ENCODE results near the gene KASH5. TPM values are rescaled to one million over a fixed set of nuclear protein-coding genes. Genes with fewer than 3 reads are reported as not detected.
A peak's percentile ranks its signal among the peaks of the same experiment; 100 is the strongest.

The KASH5 gene
- polyA plus RNA-seq, 2 of the 4 experiments (the other 2 are of a cell fraction): 0.08 to 0.17 TPM

GRCh38 chr19:49361438-49362047 is 26.5 kb upstream of the KASH5 start:
- Histone ChIP-seq H3K4me3 (peak overlapping the region; percentile 88), H3K27ac (peak overlapping the region; percentile 87 to 90), H3K9me3 (no peaks in the 10 kb centered on the region), H3K4me1 (peaks cover 17% of the 10 kb centered on the region), H3K4me2 (peak overlapping the region; percentile 99)
- TF ChIP-seq MYC (IDR thresholded peaks at IDR 0.05; ENCODE audit: borderline replicate concordance, low read length) (no peak; the same call in 1 of the 2 replicates), FOSB (CRISPR knock-in tag; IDR thresholded peaks at IDR 0.05) (0 out of 2 replicates have a peak, but pooled peaks have one; percentile 6), HES2 (IDR thresholded peaks at IDR 0.05) (no peak), ZSCAN20 (CRISPR knock-in tag; IDR thresholded peaks at IDR 0.05) (no peak), ZNF302 (CRISPR knock-in tag; IDR thresholded peaks at IDR 0.05) (no peak), ELK1 (IDR thresholded peaks at IDR 0.05; ENCODE audit: low read depth, low read length) (no peak), CHD2 (IDR thresholded peaks at IDR 0.05; ENCODE audit: low read length, partially characterized antibody) (peak; percentile 77), MAZ (IDR thresholded peaks at IDR 0.05; ENCODE audit: borderline replicate concordance, low read depth, low read length) (0 out of 2 replicates have a peak, but pooled peaks have one; percentile 24), HOXB5 (CRISPR knock-in tag; IDR thresholded peaks at IDR 0.05) (no peak), RAD21 (conservative IDR thresholded peaks at IDR 0.05 in 1 of 2, IDR thresholded peaks at IDR 0.05 in 1 of 2) (no peak), PHF8 (IDR thresholded peaks at IDR 0.05; ENCODE audit: borderline replicate concordance, low read depth) (peak; percentile 50), HDAC2 (IDR thresholded peaks at IDR 0.05) (no peak), EHF (CRISPR knock-in tag; IDR thresholded peaks at IDR 0.05) (no peak), REST (IDR thresholded peaks at IDR 0.05) (no peak), NR3C1 (IDR thresholded peaks at IDR 0.05) (no peak), RCOR1 (IDR thresholded peaks at IDR 0.05; ENCODE audit: low read depth, low read length) (no peak), JUN (IDR thresholded peaks at IDR 0.05) (peak; percentile 28 to 46; a peak in 2 of 5 replicates)
- 4% methylated on average over 15 of the region's 27 CpGs for WGBS (ENCODE audit: missing lambda C conversion rate)
- ATAC-seq (peak; percentile 29 to 31), FAIRE-seq (no peak), DNase-seq (ENCODE audit: low read depth in 1 of 2, low spot score in 1 of 2) (peak; percentile 86 to 91)
- POLR2A ChIA-PET: interaction anchor here (0.6 to 1.5 kb wide), 11 partner anchors 9 to 961 kb away, joined by 3 to 4 read pairs (median 3); partner anchors contain the start of genes GFY and PIH1D1
- CTCF ChIA-PET: interaction anchor here (0.6 to 2.0 kb wide), 4 partner anchors 9 to 86 kb away, joined by 3 to 10 read pairs (median 3); no protein-coding TSS in a partner anchor

GRCh38 chr19:49362048-49362928 is 25.8 kb upstream of the KASH5 start, which contains the start of gene TEAD2:
Gene TEAD2 (minus strand): TSS chr19:49362416. CDS start chr19:49360075, 2,341 bp downstream.
- ChIA-PET POLR2A (interaction anchor here (0.5 to 1.5 kb wide), 13 partner anchors 10 to 962 kb away, joined by 3 to 4 read pairs (median 3); partner anchors contain the start of genes ALDH16A1, GFY and PIH1D1), CTCF (interaction anchor here (0.6 to 2.0 kb wide), 7 partner anchors 10 to 205 kb away, joined by 3 to 10 read pairs (median 4); partner anchors contain the start of gene SLC17A7)
- Histone ChIP-seq H3K9me3 (no peaks in the 10 kb centered on the region), H3K4me3 (peak within 1 kb of the TSS; percentile 88), H3K4me1 (peaks cover 15% of the 10 kb centered on the region; the same call in 2 of the 3 replicates), H3K4me2 (peak within 1 kb of the TSS; percentile 99), H3K27ac (peak within 1 kb of the TSS; percentile 87 to 90)
- DNase-seq (ENCODE audit: low read depth in 1 of 2, low spot score in 1 of 2) (peak; percentile 55 to 86), ATAC-seq (peak; percentile 51 to 57), FAIRE-seq (no peak)
- peak; percentile 24; the same call in 1 of the 2 replicates for TF ChIP-seq POLR2A (IDR thresholded peaks at IDR 0.05; ENCODE audit: low read length)
- peak; percentile 10 to 47; a peak in 2 of 5 replicates for TF ChIP-seq JUN (IDR thresholded peaks at IDR 0.05)
- 0 out of 2 replicates have a peak, but pooled peaks have one; percentile 1 for TF ChIP-seq FOSB (CRISPR knock-in tag; IDR thresholded peaks at IDR 0.05)
- TF ChIP-seq MAFK (IDR thresholded peaks at IDR 0.05; ENCODE audit: partially characterized antibody): no peak
- 0 out of 2 replicates have a peak, but pooled peaks have one; percentile 11 for TF ChIP-seq MAZ (IDR thresholded peaks at IDR 0.05; ENCODE audit: borderline replicate concordance, low read depth, low read length)
- 0 out of 2 replicates have a peak, but pooled peaks have one; percentile 46 for TF ChIP-seq E2F6 (IDR thresholded peaks at IDR 0.05; ENCODE audit: borderline replicate concordance, low read depth)
- no peak for TF ChIP-seq HOXA7 (CRISPR knock-in tag; IDR thresholded peaks at IDR 0.05)
- TF ChIP-seq HOXB13 (CRISPR knock-in tag; IDR thresholded peaks at IDR 0.05; ENCODE audit: low read depth): no peak
- 3% methylated on average over 33 of the region's 52 CpGs for WGBS (ENCODE audit: missing lambda C conversion rate)

Measured in A549 (cell line).